Measurements from ENCODE around the gene KCNK7.

GRCh38 chr11:65617136-65617850 lies 21.7 kb upstream of the KCNK7 start:
- no peak for TF ChIP-seq POLR2A (IDR thresholded peaks at IDR 0.05; ENCODE audit: low read length)
- TF ChIP-seq GATA1 (IDR thresholded peaks at IDR 0.05; ENCODE audit: low read depth, low read length), result no peak

Measured in erythroblast (primary cell).